A549 (cell line): ENCODE data around the gene TMEM107. TPM values are rescaled to one million over a fixed set of nuclear protein-coding genes. Genes with fewer than 3 reads are reported as not detected.
A peak's percentile ranks its signal among the peaks of the same experiment; 100 is the strongest.

Experiments used
- ATAC-seq, 2 experiments: fragments of 200-7000 bp in 1 of 2; fragments of >200 bp in 1 of 2; cut with Nextera tagmentation in 1 of 2; cut with Tn5 transposase in 1 of 2; 3 replicates each; pipeline versions ENCODE4 v1.8.0 to v1.9.1; 2018 to 2020; ENCODE audit warnings: mild to moderate bottlenecking in 1 of 2, moderate library complexity in 1 of 2
- CTCF ChIA-PET: fragments of 300-600 bp; sonication (Branson Sonifier 250); formaldehyde crosslinking; extraction: SDS; loops from one replicate; lab custom pipeline; 2021; ENCODE audit warnings: antibody characterized with exemption, inconsistent platforms; lab: Yijun Ruan, JAX
- POLR2A ChIA-PET: fragments of 350-600 bp; formaldehyde crosslinking; extraction: SDS; loops from one replicate; lab custom pipeline; 2021; ENCODE audit warnings: antibody characterized with exemption, inconsistent platforms; lab: Yijun Ruan, JAX
- DNase-seq, 2 experiments: peaks; one replicate each; pipeline versions ENCODE4 v3.0.0 to v3.0.0-alpha.2; 2011 to 2016; ENCODE audit warnings: low read depth in 1 of 2, low spot score in 1 of 2
- FAIRE-seq: peaks from 2 replicates; lab custom pipeline; 2011; peaks lifted over from hg19 to GRCh38; lab: Jason Lieb, UNC
- H3K27ac ChIP-seq, 2 experiments: fragments of >200 bp; sonication (Bioruptor Twin); formaldehyde crosslinking; 3 replicates each; pipeline ENCODE4 v1.5.1; 2016 to 2017
- H3K4me1 ChIP-seq: fragments of >200 bp; sonication (Bioruptor Twin); formaldehyde crosslinking; 3 replicates; pipeline ENCODE4 v1.6.1; 2016
- H3K4me2 ChIP-seq: fragments of >200 bp; sonication (Bioruptor Twin); formaldehyde crosslinking; 3 replicates; pipeline ENCODE4 v1.6.1; 2016
- H3K4me3 ChIP-seq: fragments of >200 bp; sonication (Bioruptor Twin); formaldehyde crosslinking; 3 replicates; pipeline ENCODE4 v1.5.1; 2016
- H3K9me3 ChIP-seq: fragments of >200 bp; sonication (Bioruptor Twin); formaldehyde crosslinking; 3 replicates; pipeline ENCODE4 v1.6.1; 2016
- BHLHE40 ChIP-seq: IDR thresholded peaks from 2 replicates; pipeline ENCODE4 v1.6.1; 2012; ENCODE audit warnings: low read depth, low read length, inconsistent platforms
- CBX2 ChIP-seq: fragments of 200-600 bp; sonication (generic); IDR thresholded peaks from 2 replicates; pipeline ENCODE4 v1.6.1; 2016; ENCODE audit warnings: low read depth, mild to moderate bottlenecking, borderline replicate concordance
- FOSL2 ChIP-seq, 2 experiments: fragments of 450-650 bp in 1 of 2; fragments of >200 bp in 1 of 2; sonication (Bioruptor Twin) in 1 of 2; formaldehyde crosslinking; IDR thresholded peaks; 2 replicates each; pipeline versions ENCODE4 v1.5.0 to v1.6.1; 2016 to 2020; ENCODE audit warnings: mild to moderate bottlenecking in 1 of 2, moderate library complexity in 1 of 2
- FOXS1 ChIP-seq: fragments of 250-450 bp; sonication (Bioruptor Pico); IDR thresholded peaks from 2 replicates; pipeline ENCODE4 v1.5.0; 2020; ENCODE audit warnings: mild to moderate bottlenecking, moderate library complexity
- GATA3 ChIP-seq: IDR thresholded peaks from 2 replicates; pipeline ENCODE4 v1.6.1; 2012; ENCODE audit warnings: borderline replicate concordance
- HEYL ChIP-seq: fragments of 250-450 bp; sonication (Bioruptor Pico); IDR thresholded peaks from 2 replicates; pipeline ENCODE4 v1.8.0; 2021; ENCODE audit warnings: mild to moderate bottlenecking, moderate library complexity
- JUNB ChIP-seq: fragments of >200 bp; sonication (Bioruptor Twin); formaldehyde crosslinking; IDR thresholded peaks from 2 replicates; pipeline ENCODE4 v1.6.1; 2016
- KDM5A ChIP-seq: fragments of 200-600 bp; sonication (generic); IDR thresholded peaks from 2 replicates; pipeline ENCODE4 v1.6.1; 2016; ENCODE audit warnings: antibody characterized with exemption, mild to moderate bottlenecking
- RAD21 ChIP-seq, 2 experiments: fragments of >200 bp in 1 of 2; sonication (Bioruptor Twin) in 1 of 2; formaldehyde crosslinking in 1 of 2; IDR thresholded peaks in 1 of 2; conservative IDR thresholded peaks in 1 of 2; 2 replicates in 1 of 2; 3 replicates in 1 of 2; pipeline ENCODE4 v1.6.1; 2012 to 2018; ENCODE audit warnings: inconsistent platforms in 1 of 2
- RCOR1 ChIP-seq: fragments of 150-350 bp; IDR thresholded peaks from 2 replicates; pipeline ENCODE4 v1.6.1; 2014; ENCODE audit warnings: antibody characterized with exemption, low read length, low read depth
- SMC3 ChIP-seq: fragments of >200 bp; sonication (Bioruptor Twin); formaldehyde crosslinking; IDR thresholded peaks from 3 replicates; pipeline ENCODE4 v1.6.1; 2018; ENCODE audit warnings: inconsistent platforms
- SREBF2 ChIP-seq: fragments of 450-650 bp; IDR thresholded peaks from 2 replicates; pipeline ENCODE4 v1.6.1; 2014; ENCODE audit warnings: mild to moderate bottlenecking, moderate library complexity
- ZSCAN20 ChIP-seq: fragments of 250-450 bp; sonication (Bioruptor Pico); IDR thresholded peaks from 2 replicates; pipeline ENCODE4 v1.8.0; 2022; ENCODE audit warnings: mild to moderate bottlenecking, moderate library complexity
- WGBS: methylation state at CpG from one replicate; pipeline ENCODE4 v1.1.6; 2017; ENCODE audit errors: missing lambda C conversion rate; 5-methylcytosine and 5-hydroxymethylcytosine counted together
- polyA plus RNA-seq, 4 experiments: library from polyadenylated mRNA; depleted of rRNA in 3 of 4; stranded (reverse); fragments of >200 nt; fragmentation: RNase III in 1 of 4; extraction: RNeasy Plus Mini Kit Qiagen cat#74134 plus additional on column Dnase treatment in 1 of 4; gene quantifications; 2 replicates in 3 of 4; 3 replicates in 1 of 4; pipeline ENCODE4 v1.2.3, GENCODE V29; 2011 to 2017
- TF ChIP-seq, protein P1 (sequence below): IDR thresholded peaks from 2 replicates; pipeline ENCODE4 v1.6.1; 2012
- TF ChIP-seq, protein P2 (sequence below): fragments of >200 bp; sonication (Bioruptor Twin); formaldehyde crosslinking; IDR thresholded peaks from 3 replicates; pipeline ENCODE4 v1.5.1; 2016
- TF ChIP-seq, protein P3 (sequence below): fragments of 200-600 bp; sonication (generic); IDR thresholded peaks from 2 replicates; pipeline ENCODE4 v1.6.1; 2016; ENCODE audit warnings: antibody characterized with exemption, mild to moderate bottlenecking, moderate library complexity
- TF ChIP-seq, protein P4 (sequence below): fragments of 150-350 bp; IDR thresholded peaks from 2 replicates; pipeline ENCODE4 v1.6.1; 2014; ENCODE audit warnings: low read depth, mild to moderate bottlenecking, low read length
- TF ChIP-seq, protein P5 (sequence below): IDR thresholded peaks from 2 replicates; pipeline ENCODE4 v1.6.1; 2012; ENCODE audit warnings: low read depth, borderline replicate concordance
- TF ChIP-seq, protein P6 (sequence below): fragments of >200 bp; sonication (Bioruptor Twin); formaldehyde crosslinking; IDR thresholded peaks from 3 replicates; pipeline ENCODE4 v1.6.1; 2016
- TF ChIP-seq, protein P7 (sequence below): IDR thresholded peaks from 2 replicates; pipeline ENCODE4 v1.6.1; 2012
- TF ChIP-seq, protein P8 (sequence below): fragments of 450-650 bp; IDR thresholded peaks from 2 replicates; pipeline ENCODE4 v1.6.1; 2014; ENCODE audit warnings: antibody characterized with exemption

TMEM107 gene
- polyA plus RNA-seq, 2 of the 4 experiments (the other 2 are of a cell fraction) = 17.0 to 22.8 TPM

DNA sequence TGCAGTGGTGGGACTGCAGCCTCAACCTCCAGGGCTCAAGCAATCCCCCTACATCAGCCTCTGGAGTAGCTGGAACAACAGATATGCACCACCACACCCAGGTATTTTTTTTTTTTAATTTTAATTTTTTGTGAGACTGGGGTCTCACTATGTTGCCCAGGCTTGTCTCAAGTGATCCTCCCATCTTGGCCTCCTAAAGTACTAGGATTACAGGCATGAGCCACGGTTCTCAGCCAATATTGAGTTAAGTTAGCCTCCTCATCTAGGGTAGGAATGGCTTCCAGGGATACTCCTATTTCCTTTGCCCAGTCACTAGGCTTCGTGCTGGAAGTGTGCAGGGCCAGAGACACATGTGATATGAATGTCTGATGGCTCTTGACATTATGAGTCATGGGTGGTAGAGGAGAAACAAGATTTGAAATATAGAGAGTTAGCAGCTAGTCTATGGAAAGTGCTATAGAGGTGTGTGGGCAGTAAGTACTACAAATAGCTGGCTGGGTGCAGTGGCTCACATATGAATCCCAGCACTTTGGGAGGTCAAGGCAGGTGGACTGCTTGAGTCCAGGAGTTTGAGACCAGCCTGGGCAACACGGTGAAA is 44.2 kb downstream of the TMEM107 start:
- H3K4me3 ChIP-seq = no peak overlapping the region
- WGBS = 41% methylated on average over 3 of the region's 3 CpGs

DNA sequence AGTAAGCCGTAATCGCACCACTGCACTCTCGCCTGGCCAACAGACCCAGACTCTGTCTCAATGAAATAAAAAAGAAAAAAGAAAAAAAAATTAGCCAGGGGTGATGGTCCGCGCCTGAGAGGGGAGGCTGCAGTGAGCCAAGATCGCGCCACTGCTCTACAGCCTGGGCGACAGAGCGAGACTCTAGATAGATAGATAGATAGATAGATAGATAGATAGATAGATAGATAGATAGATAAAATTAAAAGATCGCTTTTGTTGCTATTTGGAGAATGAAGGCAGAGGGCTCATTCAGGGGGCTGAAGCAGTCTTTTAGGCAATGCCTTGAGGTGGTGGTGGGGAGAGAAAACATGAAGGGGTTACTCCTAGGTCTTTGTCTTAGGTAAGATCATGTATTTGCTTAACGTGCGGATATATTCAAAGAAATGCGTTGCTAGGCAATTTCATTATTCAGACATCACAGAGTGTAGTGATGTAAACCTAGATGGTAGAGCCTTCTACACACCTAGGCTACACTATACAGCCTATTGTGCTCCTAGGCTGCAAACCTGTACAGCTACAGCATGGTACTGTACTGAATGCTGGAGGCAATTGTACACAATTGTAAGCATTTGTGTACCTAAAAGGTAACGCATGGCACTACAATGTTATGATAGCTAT is 47.9 kb downstream of the TMEM107 start:
- WGBS = 84% methylated on average over 14 of the region's 14 CpGs
- ATAC-seq (no peak), FAIRE-seq (no peak), DNase-seq (no peak)
- peak overlapping the region in 1 of 2 experiments; percentile 86; a peak in 2 of 6 replicates for H3K27ac ChIP-seq
- peaks cover 27% of the 10 kb centered on the region for H3K4me1 ChIP-seq
- POLR2A ChIA-PET = interaction anchor here (0.9 to 2.1 kb wide), 3 partner anchors 28 to 167 kb away, joined by 3 to 14 read pairs (median 8); partner anchors contain the start of gene SLC25A35
- no peaks in the 10 kb centered on the region for H3K9me3 ChIP-seq
- CTCF ChIA-PET = interaction anchor here (1.2 to 26.5 kb wide), 4 partner anchors 9 to 25 kb away, joined by 3 to 601 read pairs (median 44); partner anchors contain the start of genes PER1 and VAMP2
- H3K4me3 ChIP-seq = peak overlapping the region; percentile 56
- peak overlapping the region; percentile 95 for H3K4me2 ChIP-seq
- no peak for TF ChIP-seq SMC3
- TF ChIP-seq, protein P1, sequence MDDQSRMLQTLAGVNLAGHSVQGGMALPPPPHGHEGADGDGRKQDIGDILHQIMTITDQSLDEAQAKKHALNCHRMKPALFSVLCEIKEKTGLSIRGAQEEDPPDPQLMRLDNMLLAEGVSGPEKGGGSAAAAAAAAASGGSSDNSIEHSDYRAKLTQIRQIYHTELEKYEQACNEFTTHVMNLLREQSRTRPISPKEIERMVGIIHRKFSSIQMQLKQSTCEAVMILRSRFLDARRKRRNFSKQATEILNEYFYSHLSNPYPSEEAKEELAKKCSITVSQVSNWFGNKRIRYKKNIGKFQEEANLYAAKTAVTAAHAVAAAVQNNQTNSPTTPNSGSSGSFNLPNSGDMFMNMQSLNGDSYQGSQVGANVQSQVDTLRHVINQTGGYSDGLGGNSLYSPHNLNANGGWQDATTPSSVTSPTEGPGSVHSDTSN = no peak
- no peak for TF ChIP-seq JUNB
- TF ChIP-seq RCOR1 = no peak
- TF ChIP-seq, protein P2, sequence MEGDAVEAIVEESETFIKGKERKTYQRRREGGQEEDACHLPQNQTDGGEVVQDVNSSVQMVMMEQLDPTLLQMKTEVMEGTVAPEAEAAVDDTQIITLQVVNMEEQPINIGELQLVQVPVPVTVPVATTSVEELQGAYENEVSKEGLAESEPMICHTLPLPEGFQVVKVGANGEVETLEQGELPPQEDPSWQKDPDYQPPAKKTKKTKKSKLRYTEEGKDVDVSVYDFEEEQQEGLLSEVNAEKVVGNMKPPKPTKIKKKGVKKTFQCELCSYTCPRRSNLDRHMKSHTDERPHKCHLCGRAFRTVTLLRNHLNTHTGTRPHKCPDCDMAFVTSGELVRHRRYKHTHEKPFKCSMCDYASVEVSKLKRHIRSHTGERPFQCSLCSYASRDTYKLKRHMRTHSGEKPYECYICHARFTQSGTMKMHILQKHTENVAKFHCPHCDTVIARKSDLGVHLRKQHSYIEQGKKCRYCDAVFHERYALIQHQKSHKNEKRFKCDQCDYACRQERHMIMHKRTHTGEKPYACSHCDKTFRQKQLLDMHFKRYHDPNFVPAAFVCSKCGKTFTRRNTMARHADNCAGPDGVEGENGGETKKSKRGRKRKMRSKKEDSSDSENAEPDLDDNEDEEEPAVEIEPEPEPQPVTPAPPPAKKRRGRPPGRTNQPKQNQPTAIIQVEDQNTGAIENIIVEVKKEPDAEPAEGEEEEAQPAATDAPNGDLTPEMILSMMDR = no peak
- no peak for TF ChIP-seq GATA3
- TF ChIP-seq, protein P3, sequence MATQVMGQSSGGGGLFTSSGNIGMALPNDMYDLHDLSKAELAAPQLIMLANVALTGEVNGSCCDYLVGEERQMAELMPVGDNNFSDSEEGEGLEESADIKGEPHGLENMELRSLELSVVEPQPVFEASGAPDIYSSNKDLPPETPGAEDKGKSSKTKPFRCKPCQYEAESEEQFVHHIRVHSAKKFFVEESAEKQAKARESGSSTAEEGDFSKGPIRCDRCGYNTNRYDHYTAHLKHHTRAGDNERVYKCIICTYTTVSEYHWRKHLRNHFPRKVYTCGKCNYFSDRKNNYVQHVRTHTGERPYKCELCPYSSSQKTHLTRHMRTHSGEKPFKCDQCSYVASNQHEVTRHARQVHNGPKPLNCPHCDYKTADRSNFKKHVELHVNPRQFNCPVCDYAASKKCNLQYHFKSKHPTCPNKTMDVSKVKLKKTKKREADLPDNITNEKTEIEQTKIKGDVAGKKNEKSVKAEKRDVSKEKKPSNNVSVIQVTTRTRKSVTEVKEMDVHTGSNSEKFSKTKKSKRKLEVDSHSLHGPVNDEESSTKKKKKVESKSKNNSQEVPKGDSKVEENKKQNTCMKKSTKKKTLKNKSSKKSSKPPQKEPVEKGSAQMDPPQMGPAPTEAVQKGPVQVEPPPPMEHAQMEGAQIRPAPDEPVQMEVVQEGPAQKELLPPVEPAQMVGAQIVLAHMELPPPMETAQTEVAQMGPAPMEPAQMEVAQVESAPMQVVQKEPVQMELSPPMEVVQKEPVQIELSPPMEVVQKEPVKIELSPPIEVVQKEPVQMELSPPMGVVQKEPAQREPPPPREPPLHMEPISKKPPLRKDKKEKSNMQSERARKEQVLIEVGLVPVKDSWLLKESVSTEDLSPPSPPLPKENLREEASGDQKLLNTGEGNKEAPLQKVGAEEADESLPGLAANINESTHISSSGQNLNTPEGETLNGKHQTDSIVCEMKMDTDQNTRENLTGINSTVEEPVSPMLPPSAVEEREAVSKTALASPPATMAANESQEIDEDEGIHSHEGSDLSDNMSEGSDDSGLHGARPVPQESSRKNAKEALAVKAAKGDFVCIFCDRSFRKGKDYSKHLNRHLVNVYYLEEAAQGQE = no peak
- TF ChIP-seq, protein P4, sequence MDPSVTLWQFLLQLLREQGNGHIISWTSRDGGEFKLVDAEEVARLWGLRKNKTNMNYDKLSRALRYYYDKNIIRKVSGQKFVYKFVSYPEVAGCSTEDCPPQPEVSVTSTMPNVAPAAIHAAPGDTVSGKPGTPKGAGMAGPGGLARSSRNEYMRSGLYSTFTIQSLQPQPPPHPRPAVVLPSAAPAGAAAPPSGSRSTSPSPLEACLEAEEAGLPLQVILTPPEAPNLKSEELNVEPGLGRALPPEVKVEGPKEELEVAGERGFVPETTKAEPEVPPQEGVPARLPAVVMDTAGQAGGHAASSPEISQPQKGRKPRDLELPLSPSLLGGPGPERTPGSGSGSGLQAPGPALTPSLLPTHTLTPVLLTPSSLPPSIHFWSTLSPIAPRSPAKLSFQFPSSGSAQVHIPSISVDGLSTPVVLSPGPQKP = no peak
- TF ChIP-seq, protein P5, sequence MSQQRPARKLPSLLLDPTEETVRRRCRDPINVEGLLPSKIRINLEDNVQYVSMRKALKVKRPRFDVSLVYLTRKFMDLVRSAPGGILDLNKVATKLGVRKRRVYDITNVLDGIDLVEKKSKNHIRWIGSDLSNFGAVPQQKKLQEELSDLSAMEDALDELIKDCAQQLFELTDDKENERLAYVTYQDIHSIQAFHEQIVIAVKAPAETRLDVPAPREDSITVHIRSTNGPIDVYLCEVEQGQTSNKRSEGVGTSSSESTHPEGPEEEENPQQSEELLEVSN = no peak
- no peak for TF ChIP-seq CBX2
- TF ChIP-seq SREBF2 = no peak
- TF ChIP-seq, protein P6, sequence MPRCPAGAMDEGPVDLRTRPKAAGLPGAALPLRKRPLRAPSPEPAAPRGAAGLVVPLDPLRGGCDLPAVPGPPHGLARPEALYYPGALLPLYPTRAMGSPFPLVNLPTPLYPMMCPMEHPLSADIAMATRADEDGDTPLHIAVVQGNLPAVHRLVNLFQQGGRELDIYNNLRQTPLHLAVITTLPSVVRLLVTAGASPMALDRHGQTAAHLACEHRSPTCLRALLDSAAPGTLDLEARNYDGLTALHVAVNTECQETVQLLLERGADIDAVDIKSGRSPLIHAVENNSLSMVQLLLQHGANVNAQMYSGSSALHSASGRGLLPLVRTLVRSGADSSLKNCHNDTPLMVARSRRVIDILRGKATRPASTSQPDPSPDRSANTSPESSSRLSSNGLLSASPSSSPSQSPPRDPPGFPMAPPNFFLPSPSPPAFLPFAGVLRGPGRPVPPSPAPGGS = no peak
- TF ChIP-seq RAD21 (conservative IDR thresholded peaks at IDR 0.05 in 1 of 2, IDR thresholded peaks at IDR 0.05 in 1 of 2) = no peak

More for the DNA sequence above, 44.2 kb downstream of the TMEM107 start:
- H3K4me2 ChIP-seq = no peak overlapping the region
- DNase-seq (no peak), ATAC-seq (peak; percentile 15 to 64), FAIRE-seq (no peak)
- ChIA-PET CTCF (interaction anchor here (0.8 to 26.5 kb wide), 6 partner anchors 9 to 90 kb away, joined by 3 to 601 read pairs (median 20); partner anchors contain the start of genes ALOXE3, BORCS6, HES7 and PER1), POLR2A (interaction anchor here (0.7 kb wide), 1 partner anchor 25 kb away, joined by 3 read pairs; no protein-coding TSS in a partner anchor)
- H3K4me1 ChIP-seq = peaks cover 22% of the 10 kb centered on the region
- no peak overlapping the region for H3K27ac ChIP-seq
- TF ChIP-seq BHLHE40 (peak; percentile 51; the same call in 1 of the 2 replicates), FOSL2 (IDR thresholded peaks at IDR 0.05) (no peak), FOSL2 (CRISPR knock-in tag; IDR thresholded peaks at IDR 0.05) (peak; percentile 74), HEYL (CRISPR knock-in tag) (no peak), FOXS1 (CRISPR knock-in tag) (no peak), ZSCAN20 (CRISPR knock-in tag) (no peak), RAD21 (conservative IDR thresholded peaks at IDR 0.05 in 1 of 2, IDR thresholded peaks at IDR 0.05 in 1 of 2) (no peak), KDM5A (no peak)
- TF ChIP-seq, protein P7, sequence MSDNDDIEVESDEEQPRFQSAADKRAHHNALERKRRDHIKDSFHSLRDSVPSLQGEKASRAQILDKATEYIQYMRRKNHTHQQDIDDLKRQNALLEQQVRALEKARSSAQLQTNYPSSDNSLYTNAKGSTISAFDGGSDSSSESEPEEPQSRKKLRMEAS = peak; percentile 59; the same call in 1 of the 2 replicates
- TF ChIP-seq, protein P6 = no peak
- TF ChIP-seq, protein P8, sequence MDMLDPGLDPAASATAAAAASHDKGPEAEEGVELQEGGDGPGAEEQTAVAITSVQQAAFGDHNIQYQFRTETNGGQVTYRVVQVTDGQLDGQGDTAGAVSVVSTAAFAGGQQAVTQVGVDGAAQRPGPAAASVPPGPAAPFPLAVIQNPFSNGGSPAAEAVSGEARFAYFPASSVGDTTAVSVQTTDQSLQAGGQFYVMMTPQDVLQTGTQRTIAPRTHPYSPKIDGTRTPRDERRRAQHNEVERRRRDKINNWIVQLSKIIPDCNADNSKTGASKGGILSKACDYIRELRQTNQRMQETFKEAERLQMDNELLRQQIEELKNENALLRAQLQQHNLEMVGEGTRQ = no peak
- H3K9me3 ChIP-seq = no peaks in the 10 kb centered on the region
